Esophagus squamous epithelium (tissue), 5 donors: ENCODE data around the gene PCNT. TPM values are rescaled to one million over a fixed set of nuclear protein-coding genes. Genes with fewer than 3 reads are reported as not detected.

Experiments used
- DNase-seq: peaks from one replicate; lab custom pipeline; 2025; lab: John Stamatoyannopoulos, UW
- H3K27ac ChIP-seq, 4 donors: fragments of 200-600 bp; sonication (generic); one replicate each; pipeline ENCODE4 v1.5.1; 2016 to 2019; ENCODE audit warnings: mild to moderate bottlenecking in 1 of 4
- H3K27me3 ChIP-seq, 4 donors: fragments of 200-600 bp; sonication (generic); 1 replicate in 3 of 4; 2 replicates in 1 of 4; pipeline versions ENCODE4 v1.5.1 to v1.6.0; 2017 to 2021; ENCODE audit warnings: antibody characterized with exemption in 1 of 4
- H3K36me3 ChIP-seq, 3 donors: fragments of 200-600 bp; sonication (generic); one replicate each; pipeline ENCODE4 v1.5.1; 2016 to 2019
- H3K4me1 ChIP-seq, 3 donors: fragments of 200-600 bp; sonication (generic); one replicate each; pipeline ENCODE4 v1.5.1; 2017 to 2019
- H3K4me3 ChIP-seq, 4 donors: fragments of 200-600 bp; sonication (generic); 1 replicate in 3 of 4; 2 replicates in 1 of 4; pipeline ENCODE4 v1.5.1; 2016 to 2019; ENCODE audit warnings: mild to moderate bottlenecking in 2 of 4, moderate library complexity in 1 of 4
- H3K9me3 ChIP-seq, 3 donors: fragments of 200-600 bp; sonication (generic); one replicate each; pipeline ENCODE4 v1.5.1; 2016 to 2019
- POLR2A ChIP-seq, 4 donors: fragments of 450-650 bp; IDR thresholded peaks; one replicate each; pipeline ENCODE4 v1.6.1; 2017; ENCODE audit warnings: antibody characterized with exemption in 4 of 4, mild to moderate bottlenecking in 4 of 4, moderate library complexity in 3 of 4
- WGBS, 2 donors: methylation state at CpG; one replicate each; pipeline ENCODE4 v1.1.5; 2018; 5-methylcytosine and 5-hydroxymethylcytosine counted together
- intact Hi-C: fragments of 100-400 bp; cut with DNase I; formaldehyde crosslinking; loops from one replicate; pipeline ENCODE4 v1.15.0; 2022
- total RNA-seq, 4 donors: library from RNA; depleted of rRNA; stranded (reverse); fragments of >200 nt; gene quantifications; one replicate each; pipeline ENCODE4 v1.1.0, GENCODE V29; 2016
- TF ChIP-seq, protein P1 (sequence below), 6 experiments: fragments of 450-650 bp in 4 of 6; fragments of 200-600 bp in 2 of 6; sonication (generic) in 2 of 6; IDR thresholded peaks; one replicate each; pipeline ENCODE4 v1.5.1; 2016 to 2019; ENCODE audit warnings: antibody characterized with exemption in 6 of 6, mild to moderate bottlenecking in 4 of 6, moderate library complexity in 4 of 6
- donor health status: DM: yes; HTN: yes; CAD: no.

Gene PCNT
- total RNA-seq, 4 donors from 2014 or later: 26.8 to 38.7 (median 29.9) TPM

GRCh38 chr21:46489800-46490199, 165.8 kb downstream of the PCNT start:
- Histone ChIP-seq H3K4me3 (no peak overlapping the region), H3K9me3 (no peaks in the 10 kb centered on the region), H3K4me1 (no peaks in the 10 kb centered on the region), H3K36me3 (peaks cover 0 to 86% (median 0%) of the 10 kb centered on the region in 3 donors), H3K27ac (no peak overlapping the region), H3K27me3 (no peaks in the 10 kb centered on the region)
- no peak for DNase-seq
- TF ChIP-seq, protein P1, sequence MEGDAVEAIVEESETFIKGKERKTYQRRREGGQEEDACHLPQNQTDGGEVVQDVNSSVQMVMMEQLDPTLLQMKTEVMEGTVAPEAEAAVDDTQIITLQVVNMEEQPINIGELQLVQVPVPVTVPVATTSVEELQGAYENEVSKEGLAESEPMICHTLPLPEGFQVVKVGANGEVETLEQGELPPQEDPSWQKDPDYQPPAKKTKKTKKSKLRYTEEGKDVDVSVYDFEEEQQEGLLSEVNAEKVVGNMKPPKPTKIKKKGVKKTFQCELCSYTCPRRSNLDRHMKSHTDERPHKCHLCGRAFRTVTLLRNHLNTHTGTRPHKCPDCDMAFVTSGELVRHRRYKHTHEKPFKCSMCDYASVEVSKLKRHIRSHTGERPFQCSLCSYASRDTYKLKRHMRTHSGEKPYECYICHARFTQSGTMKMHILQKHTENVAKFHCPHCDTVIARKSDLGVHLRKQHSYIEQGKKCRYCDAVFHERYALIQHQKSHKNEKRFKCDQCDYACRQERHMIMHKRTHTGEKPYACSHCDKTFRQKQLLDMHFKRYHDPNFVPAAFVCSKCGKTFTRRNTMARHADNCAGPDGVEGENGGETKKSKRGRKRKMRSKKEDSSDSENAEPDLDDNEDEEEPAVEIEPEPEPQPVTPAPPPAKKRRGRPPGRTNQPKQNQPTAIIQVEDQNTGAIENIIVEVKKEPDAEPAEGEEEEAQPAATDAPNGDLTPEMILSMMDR (IDR thresholded peaks at IDR 0.05): no peak
- TF ChIP-seq POLR2A (IDR thresholded peaks at IDR 0.05): no peak
- intact Hi-C loops: no loop called here
- whole genome bisulfite sequencing, 2 donors: 93 to 97% methylated on average over 6 to 9 of the region's 10 CpGs

DNA sequence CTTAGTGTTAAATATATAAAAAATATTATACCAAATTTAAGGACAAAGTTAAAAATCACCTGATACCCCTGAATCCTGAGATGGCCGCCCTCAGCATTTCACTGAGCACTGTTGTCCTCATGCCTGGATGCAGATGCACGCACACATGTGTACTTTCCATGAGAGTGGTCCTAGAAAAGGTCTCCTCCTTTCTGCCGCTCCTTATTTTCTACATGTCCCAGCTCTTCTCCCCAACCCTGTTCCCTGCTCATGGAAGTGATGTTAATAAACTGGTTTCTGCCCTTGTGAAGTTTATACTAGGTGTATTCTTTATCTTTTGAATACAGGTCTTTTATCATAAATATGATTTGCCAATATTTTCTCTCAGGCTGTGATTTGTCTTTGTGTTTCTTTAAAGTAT, 167.6 kb downstream of the PCNT start:
- TF ChIP-seq, protein P1 (IDR thresholded peaks at IDR 0.05): no peak
- no peak for TF ChIP-seq POLR2A (IDR thresholded peaks at IDR 0.05)
- intact Hi-C loops: no loop called here
- Histone ChIP-seq H3K36me3 (peaks cover 0 to 96% (median 4%) of the 10 kb centered on the region in 3 donors), H3K4me3 (no peak overlapping the region), H3K4me1 (no peaks in the 10 kb centered on the region), H3K9me3 (no peaks in the 10 kb centered on the region), H3K27ac (no peak overlapping the region), H3K27me3 (no peaks in the 10 kb centered on the region)
- WGBS, 2 donors: 98 to 100% methylated on average over 3 of the region's 3 CpGs
- DNase-seq: no peak

- Histone ChIP-seq H3K27me3 (no peaks in the 10 kb centered on the region), H3K4me1 (no peaks in the 10 kb centered on the region), H3K9me3 (no peaks in the 10 kb centered on the region), H3K36me3 (peaks cover 0 to 98% (median 4%) of the 10 kb centered on the region in 3 donors), H3K4me3 (no peak overlapping the region), H3K27ac (no peak overlapping the region)
- no peak for DNase-seq
- intact Hi-C loops: no loop called here
- no peak for TF ChIP-seq POLR2A (IDR thresholded peaks at IDR 0.05)
- TF ChIP-seq, protein P1 (IDR thresholded peaks at IDR 0.05): no peak
- WGBS, 2 donors: 83 to 85% methylated on average over 5 of the region's 5 CpGs
Measured at GRCh38 chr21:46492851-46493250, 168.9 kb downstream of the PCNT start.

DNA sequence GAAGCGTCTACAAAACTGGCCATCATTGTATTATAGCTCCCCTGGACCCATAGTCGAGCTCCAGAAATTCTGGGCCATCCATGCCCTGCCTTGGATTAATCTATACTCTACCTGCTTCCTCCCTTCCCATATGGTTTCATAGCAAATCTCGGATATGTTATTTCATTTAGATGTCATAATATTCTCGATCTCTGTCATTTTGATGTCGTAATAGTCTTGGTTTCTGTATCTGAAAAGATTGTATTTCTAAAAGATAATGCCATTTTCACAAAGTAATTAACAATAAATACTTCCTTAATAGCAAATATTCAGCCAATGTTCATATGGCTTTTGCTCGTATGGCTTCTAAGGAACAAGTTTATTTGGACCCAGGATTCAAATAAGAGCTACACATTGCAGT, 169.9 kb downstream of the PCNT start:
- 88 to 91% methylated on average over 6 of the region's 6 CpGs for WGBS, 2 donors
- no peak for DNase-seq
- Histone ChIP-seq H3K4me3 (no peak overlapping the region), H3K36me3 (peaks cover 4 to 98% (median 7%) of the 10 kb centered on the region in 3 donors), H3K9me3 (no peaks in the 10 kb centered on the region), H3K4me1 (no peaks in the 10 kb centered on the region), H3K27ac (no peak overlapping the region), H3K27me3 (no peaks in the 10 kb centered on the region)
- intact Hi-C loops: no loop called here
- TF ChIP-seq POLR2A (IDR thresholded peaks at IDR 0.05): no peak
- TF ChIP-seq, protein P1 (IDR thresholded peaks at IDR 0.05): no peak

Other genes with a start within 250 kb of the PCNT start
- 100 to 1,000 TPM in 1 of 4 donors, 10 to 100 TPM in 3; 23.0 to 328 (median 62.0) TPM for gene COL6A2, start 226.0 kb upstream of the PCNT start, total RNA-seq
- not detected for gene FTCD, start 168.6 kb upstream of the PCNT start, total RNA-seq
- 1 to 10 TPM; 4.0 to 7.2 (median 6.3) TPM for gene SPATC1L, start 139.7 kb upstream of the PCNT start, total RNA-seq
- 100 to 1,000 TPM in 3 of 4 donors, 10 to 100 TPM in 1; 55.5 to 131 (median 115) TPM for gene LSS, start 95.4 kb upstream of the PCNT start, total RNA-seq
- 10 to 100 TPM; 31.3 to 72.7 (median 63.2) TPM for gene MCM3AP, start 38.5 kb upstream of the PCNT start, total RNA-seq
- 10 to 100 TPM in 3 of 4 donors, 1 to 10 TPM in 1; 4.7 to 17.9 (median 11.7) TPM for gene YBEY, start 37.8 kb upstream of the PCNT start, total RNA-seq
- gene C21orf58, start 286 bp upstream of the PCNT start, total RNA-seq: 1 to 10 TPM; 2.1 to 4.4 (median 2.7) TPM
- gene DIP2A, start 134.7 kb downstream of the PCNT start, total RNA-seq: 10 to 100 TPM; 16.7 to 40.3 (median 33.0) TPM